ENCODE data around the gene CPA2. TPM values are rescaled to one million over a fixed set of nuclear protein-coding genes. Genes with fewer than 3 reads are reported as not detected.

CPA2 gene
- total and polyA plus RNA-seq, 2 of the 4 experiments (the other 2 are of a cell fraction): 0.05 TPM; not detected in 1

- H4K5ac ChIP-seq (ENCODE audit: low read depth, low read length): no peak overlapping the region
- no peak overlapping the region for H3K9ac ChIP-seq (ENCODE audit: low read depth, low read length)
- no peak overlapping the region for H3K4me3 ChIP-seq (ENCODE audit: insufficient read depth, low read depth, low read length)
- H3K23ac ChIP-seq (ENCODE audit: low read depth, low read length): no peak overlapping the region
- peak overlapping the region; percentile 10 for H2AFZ ChIP-seq (replicated peaks; ENCODE audit: low read length, poor library complexity)
- in situ Hi-C loops (cut with MboI; ENCODE audit: low sequenced_read_pairs): no loop called here
- no peak overlapping the region for H2BK120ac ChIP-seq (ENCODE audit: low read depth, low read length)
- no CpG with 5 or more reads among the region's 1 CpG for WGBS, 2 experiments (ENCODE audit: extremely low coverage in 2 of 2, insufficient read length in 1 of 2)
- H3K18ac ChIP-seq (ENCODE audit: low read depth, low read length): no peak overlapping the region
- no peak overlapping the region for H3K4me2 ChIP-seq (ENCODE audit: low read depth, low read length)
- no peak overlapping the region for H2AK5ac ChIP-seq (ENCODE audit: low read depth, low read length)
- no peak overlapping the region for H3K14ac ChIP-seq (replicated peaks; ENCODE audit: low read depth, low read length)
- no peak overlapping the region for H3K4ac ChIP-seq (ENCODE audit: low read depth, low read length)
- H3K4me1 ChIP-seq (ENCODE audit: control insufficient read depth, insufficient read depth, low read length): peaks cover 6% of the 10 kb centered on the region
- H3K9me3 ChIP-seq (ENCODE audit: control insufficient read depth, insufficient read depth, low read length): no peaks in the 10 kb centered on the region
- TF ChIP-seq CTCF (conservative IDR thresholded peaks at IDR 0.05; ENCODE audit: low read depth, low read length) (no peak), MAFK (IDR thresholded peaks at IDR 0.05; ENCODE audit: low read depth, low read length) (no peak), POLR2A (IDR thresholded peaks at IDR 0.05; ENCODE audit: low read depth, low read length) (no peak), FOS (IDR thresholded peaks at IDR 0.05; ENCODE audit: low read depth, low read length) (no peak), ELK1 (IDR thresholded peaks at IDR 0.05; ENCODE audit: borderline replicate concordance, low read depth, low read length) (no peak), CHD1 (IDR thresholded peaks at IDR 0.05; ENCODE audit: low read depth, low read length) (no peak), BHLHE40 (IDR thresholded peaks at IDR 0.05; ENCODE audit: low read depth, low read length) (no peak), RCOR1 (IDR thresholded peaks at IDR 0.05; ENCODE audit: insufficient replicate concordance, low read length) (no peak), CEBPB (IDR thresholded peaks at IDR 0.05; ENCODE audit: low read depth, low read length) (no peak), USF2 (IDR thresholded peaks at IDR 0.05; ENCODE audit: low read depth, low read length) (no peak)
- no peaks in the 10 kb centered on the region for H3K79me1 ChIP-seq (ENCODE audit: low read depth in 1 of 2, low read length in 2 of 2)
- H3K27ac ChIP-seq (ENCODE audit: insufficient read depth, low read length): no peak overlapping the region
- intact Hi-C loops (cut with micrococcal nuclease): no loop called here
- peak overlapping the region; percentile 7; the same call in 1 of the 2 replicates for H2BK20ac ChIP-seq (ENCODE audit: low read depth, low read length)
- ChIA-PET POLR2A (ENCODE audit: unreplicated experiment) (no interaction called here), CTCF (interaction anchor here (0.6 kb wide), 1 partner anchor 189 kb away, joined by 3 read pairs; no protein-coding TSS in a partner anchor)
- peak overlapping the region; percentile 51 for H2AK9ac ChIP-seq (replicated peaks; ENCODE audit: low read depth, low read length, poor library complexity)
- H4K20me1 ChIP-seq (ENCODE audit: insufficient read depth, low read length): no peaks in the 10 kb centered on the region
- DNase-seq (peak; percentile 72), ATAC-seq (ENCODE audit: low read depth) (peak; percentile 34; the same call in 1 of the 2 replicates)
- 0 out of 2 replicates have a peak overlapping the region, but pooled peaks have one; percentile 7 for H4K91ac ChIP-seq (ENCODE audit: insufficient read depth, low read depth, low read length)
- dilution Hi-C loops (cut with HindIII; ENCODE audit: low sequenced_read_pairs, unreplicated experiment): no loop called here
- H3K56ac ChIP-seq (ENCODE audit: extremely low read depth, insufficient read depth, low read length): no peak overlapping the region
- H3K27me3 ChIP-seq (ENCODE audit: control insufficient read depth, insufficient read depth, low read length): no peaks in the 10 kb centered on the region
- H4K8ac ChIP-seq (ENCODE audit: low read depth in 2 of 2, low read length in 2 of 2): no peak overlapping the region
- no peaks in the 10 kb centered on the region for H3K9me1 ChIP-seq (ENCODE audit: insufficient read depth, low read length)
- no peak overlapping the region for H2BK5ac ChIP-seq (ENCODE audit: low read depth, low read length, poor library complexity, severe bottlenecking)
- H3K36me3 ChIP-seq (ENCODE audit: control insufficient read depth, insufficient read depth, low read length): no peaks in the 10 kb centered on the region
- no TSS peak for BruUV-seq (replicated peaks)
- no peak overlapping the region for H2BK15ac ChIP-seq (ENCODE audit: low read depth, low read length)
Measured at GRCh38 chr7:130281260-130281659, 14.6 kb downstream of the CPA2 start.
